Measurements from ENCODE around the gene MEOX2. TPM values are rescaled to one million over a fixed set of nuclear protein-coding genes. Genes with fewer than 3 reads are reported as not detected.

The MEOX2 gene
- total RNA-seq, 1 experiment from 2014 or later = not detected

DNA sequence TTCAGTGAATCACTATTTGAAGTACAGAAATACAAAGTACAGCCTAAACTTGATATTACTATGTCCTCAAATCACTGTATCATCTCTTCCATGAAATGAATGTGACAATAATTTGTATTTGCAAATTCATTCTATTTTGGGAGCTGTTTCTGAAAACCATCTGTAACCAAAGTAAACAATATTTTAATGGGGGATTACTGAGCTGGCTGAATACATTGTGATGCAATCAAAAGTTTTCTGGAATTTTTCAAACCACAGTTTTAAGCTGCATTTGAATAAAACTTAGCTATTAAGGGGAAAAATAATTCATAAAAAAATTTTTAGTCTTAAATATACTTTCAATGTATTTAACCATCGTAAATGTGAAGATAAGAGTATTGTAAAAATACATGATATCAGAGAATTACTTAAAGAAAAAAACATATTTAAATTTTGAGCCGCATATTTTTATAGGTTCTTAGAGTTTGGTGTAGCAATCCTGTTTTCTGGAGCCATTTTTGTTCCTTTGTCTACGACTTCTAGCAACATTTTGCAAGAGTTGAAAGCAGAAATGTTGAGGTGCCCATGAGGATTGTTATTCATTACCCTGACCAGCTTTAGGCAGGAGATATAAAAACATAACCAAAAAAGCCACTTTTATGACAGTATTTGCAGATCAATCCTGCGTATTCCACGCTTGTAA is 78.8 kb downstream of the MEOX2 start:
- peak overlapping the region in 1 of 3 experiments; percentile 67; a peak in 2 of 7 replicates for H3K27ac Mint-ChIP-seq
- H3K9ac ChIP-seq (ENCODE audit: extremely low read depth, insufficient read length, low read length) = no peak overlapping the region
- WGBS (ENCODE audit: extremely low coverage, insufficient read length, low lambda C conversion rate) = no CpG with 5 or more reads among the region's 5 CpGs

More for the DNA sequence above, 78.8 kb downstream of the MEOX2 start:
- Mint-ChIP-seq H3K36me3 (ENCODE audit: insufficient read depth in 1 of 3, low read depth in 3 of 3) (no peaks in the 10 kb centered on the region), H3K4me1 (peaks cover 3 to 6% of the 10 kb centered on the region in 2 experiments; a peak in 3 of 4 replicates), H3K9me3 (no peaks in the 10 kb centered on the region), H3K27me3 (ENCODE audit: low read depth) (no peaks in the 10 kb centered on the region), H3K4me3 (no peak overlapping the region)
- no peak overlapping the region for H4K91ac ChIP-seq (ENCODE audit: insufficient read length, low read depth, low read length)
- no peak overlapping the region for H4K5ac ChIP-seq (ENCODE audit: insufficient read length, low read depth, low read length)
- H3K18ac ChIP-seq (ENCODE audit: insufficient read length, low read depth, low read length) = no peak overlapping the region
- H2BK5ac ChIP-seq (ENCODE audit: insufficient read length, low read length) = no peak overlapping the region
- H3K4me2 ChIP-seq (ENCODE audit: insufficient read depth, insufficient read length, low read length) = no peak overlapping the region
- H3K27me3 ChIP-seq (ENCODE audit: insufficient read depth, low read length) = no peaks in the 10 kb centered on the region
- H3K9me3 ChIP-seq (ENCODE audit: control insufficient read depth, low read depth, low read length) = no peaks in the 10 kb centered on the region
- no peaks in the 10 kb centered on the region for H4K20me1 ChIP-seq (ENCODE audit: control insufficient read depth, insufficient read depth, insufficient read length)
- no peak overlapping the region for H3K4ac ChIP-seq (ENCODE audit: low read depth, low read length)
- no peaks in the 10 kb centered on the region for H3K79me2 ChIP-seq (ENCODE audit: insufficient read depth, low read length)
- H2BK15ac ChIP-seq (ENCODE audit: low read depth, low read length) = no peak overlapping the region
- no peaks in the 10 kb centered on the region for H3K4me1 ChIP-seq (ENCODE audit: insufficient read depth, low read length)
- no peak overlapping the region for H2BK12ac ChIP-seq (ENCODE audit: insufficient read length, low read depth, low read length)
- no peak overlapping the region for H3K27ac ChIP-seq (ENCODE audit: insufficient read length, low read depth, low read length)
- H4K8ac ChIP-seq (replicated peaks; ENCODE audit: insufficient read length, low read depth, low read length) = no peak overlapping the region
- no peak overlapping the region for H3T11ph ChIP-seq (ENCODE audit: low read length)
- H3K23ac ChIP-seq (ENCODE audit: insufficient read length, low read depth, low read length) = no peak overlapping the region
- H2BK20ac ChIP-seq (ENCODE audit: low read depth, low read length, poor library complexity, severe bottlenecking) = no peak overlapping the region
- no peak overlapping the region for H3K56ac ChIP-seq (ENCODE audit: insufficient read length, low read depth, low read length)
- no peak overlapping the region for H2BK120ac ChIP-seq (ENCODE audit: low read depth, low read length, poor library complexity, severe bottlenecking)
- no peak overlapping the region for H3K14ac ChIP-seq (ENCODE audit: insufficient read depth, low read length)
- no peak overlapping the region for H2AK5ac ChIP-seq (ENCODE audit: insufficient read length, low read length)
- DNase-seq = no peak
- no peaks in the 10 kb centered on the region for H3K79me1 ChIP-seq (ENCODE audit: insufficient read depth, low read depth, low read length, poor library complexity, severe bottlenecking)
- no peak overlapping the region for H2AFZ ChIP-seq (ENCODE audit: low read length)
- TF ChIP-seq, protein P1, sequence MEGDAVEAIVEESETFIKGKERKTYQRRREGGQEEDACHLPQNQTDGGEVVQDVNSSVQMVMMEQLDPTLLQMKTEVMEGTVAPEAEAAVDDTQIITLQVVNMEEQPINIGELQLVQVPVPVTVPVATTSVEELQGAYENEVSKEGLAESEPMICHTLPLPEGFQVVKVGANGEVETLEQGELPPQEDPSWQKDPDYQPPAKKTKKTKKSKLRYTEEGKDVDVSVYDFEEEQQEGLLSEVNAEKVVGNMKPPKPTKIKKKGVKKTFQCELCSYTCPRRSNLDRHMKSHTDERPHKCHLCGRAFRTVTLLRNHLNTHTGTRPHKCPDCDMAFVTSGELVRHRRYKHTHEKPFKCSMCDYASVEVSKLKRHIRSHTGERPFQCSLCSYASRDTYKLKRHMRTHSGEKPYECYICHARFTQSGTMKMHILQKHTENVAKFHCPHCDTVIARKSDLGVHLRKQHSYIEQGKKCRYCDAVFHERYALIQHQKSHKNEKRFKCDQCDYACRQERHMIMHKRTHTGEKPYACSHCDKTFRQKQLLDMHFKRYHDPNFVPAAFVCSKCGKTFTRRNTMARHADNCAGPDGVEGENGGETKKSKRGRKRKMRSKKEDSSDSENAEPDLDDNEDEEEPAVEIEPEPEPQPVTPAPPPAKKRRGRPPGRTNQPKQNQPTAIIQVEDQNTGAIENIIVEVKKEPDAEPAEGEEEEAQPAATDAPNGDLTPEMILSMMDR (conservative IDR thresholded peaks at IDR 0.05) = no peak
- no peaks in the 10 kb centered on the region for H3K23me2 ChIP-seq (ENCODE audit: insufficient read length, low read depth, low read length, poor library complexity, severe bottlenecking)
